Measurements from ENCODE around the gene MINK1. TPM values are rescaled to one million over a fixed set of nuclear protein-coding genes. Genes with fewer than 3 reads are reported as not detected.

Gene MINK1
- polyA plus RNA-seq, 2 of the 4 experiments (the other 2 are of a cell fraction): 41.3 to 66.9 TPM

- TF ChIP-seq ZC3H11A (IDR thresholded peaks at IDR 0.05): no peak
- no peak for TF ChIP-seq ATOH8 (CRISPR knock-in tag; IDR thresholded peaks at IDR 0.05; ENCODE audit: low read depth)
- TF ChIP-seq POLR2AphosphoS2 (conservative IDR thresholded peaks at IDR 0.05; ENCODE audit: low read length): no peak
- no peak for TF ChIP-seq CHD2 (IDR thresholded peaks at IDR 0.05; ENCODE audit: low read length, partially characterized antibody)
These were observed 7.7 kb downstream of the MINK1 start (continued) for GRCh38 chr17:4840893-4841242.

GRCh38 chr17:4842376-4842775 is 9.2 kb downstream of the MINK1 start:
- WGBS (ENCODE audit: missing lambda C conversion rate): 98% methylated on average over 3 of the region's 3 CpGs
- DNase-seq (ENCODE audit: low read depth in 1 of 2, low spot score in 1 of 2) (no peak), FAIRE-seq (no peak), ATAC-seq (no peak)
- peaks cover 20% of the 10 kb centered on the region for H3K4me1 ChIP-seq
- H3K4me2 ChIP-seq: no peak overlapping the region
- H3K4me3 ChIP-seq: no peak overlapping the region
- H3K27ac ChIP-seq: no peak overlapping the region
- no peak for TF ChIP-seq ESRRA (IDR thresholded peaks at IDR 0.05; ENCODE audit: borderline replicate concordance, low read length)
- TF ChIP-seq HOXB13 (CRISPR knock-in tag; IDR thresholded peaks at IDR 0.05; ENCODE audit: low read depth): no peak
- TF ChIP-seq TFCP2L1 (CRISPR knock-in tag; IDR thresholded peaks at IDR 0.05): no peak
- no peak for TF ChIP-seq NFE2L2 (conservative IDR thresholded peaks at IDR 0.05; ENCODE audit: low read length)
- no peak for TF ChIP-seq HMGXB4 (CRISPR knock-in tag; IDR thresholded peaks at IDR 0.05; ENCODE audit: borderline replicate concordance)
- TF ChIP-seq BHLHE40 (IDR thresholded peaks at IDR 0.05; ENCODE audit: low read depth, low read length): no peak
- TF ChIP-seq HOXB5 (CRISPR knock-in tag; IDR thresholded peaks at IDR 0.05): no peak
- no peak for TF ChIP-seq CBX2 (IDR thresholded peaks at IDR 0.05; ENCODE audit: borderline replicate concordance, low read depth)
- no peak for TF ChIP-seq CHD2 (IDR thresholded peaks at IDR 0.05; ENCODE audit: low read length, partially characterized antibody)
- TF ChIP-seq RARB (CRISPR knock-in tag; IDR thresholded peaks at IDR 0.05): no peak
- no peak for TF ChIP-seq PHF8 (IDR thresholded peaks at IDR 0.05; ENCODE audit: borderline replicate concordance, low read depth)
- no peak for TF ChIP-seq CHD4 (IDR thresholded peaks at IDR 0.05; ENCODE audit: borderline replicate concordance)
- TF ChIP-seq KDM1A (IDR thresholded peaks at IDR 0.05; ENCODE audit: low read depth): no peak
- no peak for TF ChIP-seq MAFK (IDR thresholded peaks at IDR 0.05; ENCODE audit: partially characterized antibody)
- TF ChIP-seq ZC3H11A (IDR thresholded peaks at IDR 0.05): no peak
- no peaks in the 10 kb centered on the region for H3K9me3 ChIP-seq
- ChIA-PET CTCF (interaction anchor here (0.6 to 2.6 kb wide), 2 partner anchors 53 to 421 kb away, joined by 4 to 9 read pairs; no protein-coding TSS in a partner anchor), POLR2A (no interaction called here)

- CTCF ChIA-PET: interaction anchor here (2.6 kb wide), 1 partner anchor 54 kb away, joined by 9 read pairs; no protein-coding TSS in a partner anchor
These were observed 10.3 kb downstream of the MINK1 start for GRCh38 chr17:4843321-4844000.

More at GRCh38 chr17:4843321-4844000, 10.3 kb downstream of the MINK1 start:
- ATAC-seq: no peak
- no peak overlapping the region for H3K4me3 ChIP-seq
- no peak for DNase-seq (ENCODE audit: low read depth in 1 of 2, low spot score in 1 of 2)
- WGBS (ENCODE audit: missing lambda C conversion rate): 83% methylated on average over 9 of the region's 9 CpGs
- no peaks in the 10 kb centered on the region for H3K9me3 ChIP-seq
- H3K4me1 ChIP-seq: peaks cover 31% of the 10 kb centered on the region
- no peak for FAIRE-seq
- no peak overlapping the region for H3K27ac ChIP-seq
- POLR2A ChIA-PET: no interaction called here
- H3K4me2 ChIP-seq: no peak overlapping the region
- TF ChIP-seq CTCF (IDR thresholded peaks at IDR 0.05): no peak
- no peak for TF ChIP-seq NPAS2 (CRISPR knock-in tag; IDR thresholded peaks at IDR 0.05; ENCODE audit: borderline replicate concordance)
- TF ChIP-seq ZFP36 (IDR thresholded peaks at IDR 0.05; ENCODE audit: borderline replicate concordance, partially characterized antibody): no peak
- TF ChIP-seq EHF (CRISPR knock-in tag; IDR thresholded peaks at IDR 0.05): no peak
- TF ChIP-seq HES2 (IDR thresholded peaks at IDR 0.05): no peak
- no peak for TF ChIP-seq CHD4 (IDR thresholded peaks at IDR 0.05; ENCODE audit: borderline replicate concordance)

All from A549 (cell line).